ENCODE data around the gene EQTN. TPM values are rescaled to one million over a fixed set of nuclear protein-coding genes. Genes with fewer than 3 reads are reported as not detected.

The EQTN gene
- total and polyA plus RNA-seq, 4 experiments from 2014 or later = not detected

GRCh38 chr9:27329291-27329690, 32.3 kb upstream of the EQTN start:
- POLR2A ChIA-PET (ENCODE audit: partially characterized antibody) = no interaction called here
- H3K4me3 Mint-ChIP-seq = no peak overlapping the region
- H3K27me3 Mint-ChIP-seq = peaks cover 3 to 8% of the 10 kb centered on the region in 2 donors
- CTCF ChIA-PET (ENCODE audit: partially characterized antibody) = no interaction called here
- intact Hi-C loops (cut with micrococcal nuclease) = no loop called here
- no peaks in the 10 kb centered on the region for H3K36me3 Mint-ChIP-seq
- no peak overlapping the region for H3K27ac Mint-ChIP-seq
- Histone ChIP-seq H3K27ac (ENCODE audit: low read depth, low read length) (no peak overlapping the region), H3K36me3 (ENCODE audit: insufficient read depth, low read length) (no peaks in the 10 kb centered on the region), H3K27me3 (ENCODE audit: insufficient read depth, low read length) (no peaks in the 10 kb centered on the region), H3K4me1 (ENCODE audit: insufficient read depth, low read length) (no peaks in the 10 kb centered on the region), H3K4me3 (ENCODE audit: low read length in 2 of 2) (no peak overlapping the region), H3K9me3 (ENCODE audit: control insufficient read depth in 1 of 2, low read length in 2 of 2) (no peaks in the 10 kb centered on the region)
- no peak for DNase-seq
- no peaks in the 10 kb centered on the region for H3K9me3 Mint-ChIP-seq
- no peaks in the 10 kb centered on the region for H3K4me1 Mint-ChIP-seq

- no peak overlapping the region for H3K4me3 ChIP-seq (ENCODE audit: low read length in 2 of 2)
- peaks cover 0 to 2% (median 0%) of the 10 kb centered on the region in 8 donors for H3K9me3 Mint-ChIP-seq
- ChIA-PET CTCF (ENCODE audit: partially characterized antibody) (no interaction called here), POLR2A (ENCODE audit: partially characterized antibody) (no interaction called here)
- H3K9me3 ChIP-seq (ENCODE audit: control insufficient read depth in 1 of 2, low read length in 2 of 2) = no peaks in the 10 kb centered on the region
- H3K27me3 Mint-ChIP-seq = peaks cover 3 to 8% of the 10 kb centered on the region in 2 donors
- no peaks in the 10 kb centered on the region for H3K4me1 ChIP-seq (ENCODE audit: insufficient read depth, low read length)
- intact Hi-C loops (cut with micrococcal nuclease) = no loop called here
- no peak for DNase-seq
- no peak overlapping the region for H3K27ac ChIP-seq (ENCODE audit: low read depth, low read length)
- no peak overlapping the region for H3K4me3 Mint-ChIP-seq
- no peaks in the 10 kb centered on the region for H3K4me1 Mint-ChIP-seq
- H3K27me3 ChIP-seq (ENCODE audit: insufficient read depth, low read length) = no peaks in the 10 kb centered on the region
- H3K27ac Mint-ChIP-seq = no peak overlapping the region
- no peaks in the 10 kb centered on the region for H3K36me3 Mint-ChIP-seq
- no peaks in the 10 kb centered on the region for H3K36me3 ChIP-seq (ENCODE audit: insufficient read depth, low read length)
These were observed 31.5 kb upstream of the EQTN start for GRCh38 chr9:27328483-27328882.

- POLR2A ChIA-PET (ENCODE audit: partially characterized antibody) = no interaction called here
- Mint-ChIP-seq H3K9me3 (no peaks in the 10 kb centered on the region), H3K27me3 (peaks cover 0 to 2% of the 10 kb centered on the region in 2 donors), H3K4me1 (no peaks in the 10 kb centered on the region), H3K36me3 (no peaks in the 10 kb centered on the region), H3K4me3 (no peak overlapping the region), H3K27ac (no peak overlapping the region)
- Histone ChIP-seq H3K9me3 (ENCODE audit: control insufficient read depth in 1 of 2, low read length in 2 of 2) (no peaks in the 10 kb centered on the region), H3K4me3 (ENCODE audit: low read length in 2 of 2) (no peak overlapping the region), H3K27ac (ENCODE audit: low read depth, low read length) (no peak overlapping the region), H3K27me3 (ENCODE audit: insufficient read depth, low read length) (no peaks in the 10 kb centered on the region), H3K36me3 (ENCODE audit: insufficient read depth, low read length) (no peaks in the 10 kb centered on the region), H3K4me1 (ENCODE audit: insufficient read depth, low read length) (no peaks in the 10 kb centered on the region)
- intact Hi-C loops (cut with micrococcal nuclease) = no loop called here
- DNase-seq = no peak
- CTCF ChIA-PET (ENCODE audit: partially characterized antibody) = no interaction called here
These were observed 14.2 kb upstream of the EQTN start for GRCh38 chr9:27311184-27311583.

- Mint-ChIP-seq H3K27ac (no peak overlapping the region), H3K36me3 (no peaks in the 10 kb centered on the region), H3K9me3 (no peaks in the 10 kb centered on the region), H3K4me1 (no peaks in the 10 kb centered on the region), H3K4me3 (no peak overlapping the region), H3K27me3 (peaks cover 0 to 2% of the 10 kb centered on the region in 2 donors)
- no peak for DNase-seq
- ChIA-PET CTCF (ENCODE audit: partially characterized antibody) (interaction anchor here (2.6 kb wide), 1 partner anchor 22 kb away, joined by 9 read pairs; no protein-coding TSS in a partner anchor), POLR2A (ENCODE audit: partially characterized antibody) (no interaction called here)
- Histone ChIP-seq H3K27ac (ENCODE audit: low read depth, low read length) (no peak overlapping the region), H3K36me3 (ENCODE audit: insufficient read depth, low read length) (no peaks in the 10 kb centered on the region), H3K9me3 (ENCODE audit: control insufficient read depth in 1 of 2, low read length in 2 of 2) (no peaks in the 10 kb centered on the region), H3K27me3 (ENCODE audit: insufficient read depth, low read length) (no peaks in the 10 kb centered on the region), H3K4me1 (ENCODE audit: insufficient read depth, low read length) (no peaks in the 10 kb centered on the region), H3K4me3 (ENCODE audit: low read length in 2 of 2) (no peak overlapping the region)
- intact Hi-C loops (cut with micrococcal nuclease) = no loop called here
These were observed 13.6 kb upstream of the EQTN start for GRCh38 chr9:27310582-27310981.

GRCh38 chr9:27308691-27309390, 11.9 kb upstream of the EQTN start:
- CTCF ChIA-PET (ENCODE audit: partially characterized antibody) = interaction anchor here (2.6 kb wide), 1 partner anchor 24 kb away, joined by 9 read pairs; no protein-coding TSS in a partner anchor

GRCh38 chr9:27304521-27304920, 7.6 kb upstream of the EQTN start:
- Mint-ChIP-seq H3K4me3 (no peak overlapping the region), H3K36me3 (no peaks in the 10 kb centered on the region), H3K27ac (no peak overlapping the region), H3K4me1 (no peaks in the 10 kb centered on the region), H3K9me3 (no peaks in the 10 kb centered on the region), H3K27me3 (peaks cover 0 to 2% of the 10 kb centered on the region in 2 donors)
- no peaks in the 10 kb centered on the region for H3K4me1 ChIP-seq (ENCODE audit: insufficient read depth, low read length)
- no peaks in the 10 kb centered on the region for H3K9me3 ChIP-seq (ENCODE audit: control insufficient read depth in 1 of 2, low read length in 2 of 2)
- ChIA-PET CTCF (ENCODE audit: partially characterized antibody) (no interaction called here), POLR2A (ENCODE audit: partially characterized antibody) (no interaction called here)
- no peaks in the 10 kb centered on the region for H3K27me3 ChIP-seq (ENCODE audit: insufficient read depth, low read length)
- H3K36me3 ChIP-seq (ENCODE audit: insufficient read depth, low read length) = no peaks in the 10 kb centered on the region
- H3K27ac ChIP-seq (ENCODE audit: low read depth, low read length) = no peak overlapping the region
- intact Hi-C loops (cut with micrococcal nuclease) = no loop called here
- no peak for DNase-seq
- no peak overlapping the region for H3K4me3 ChIP-seq (ENCODE audit: low read length in 2 of 2)

More at GRCh38 chr9:27308691-27309390, 11.9 kb upstream of the EQTN start:
- H3K4me3 ChIP-seq (ENCODE audit: low read length in 2 of 2) = no peak overlapping the region
- no peak for DNase-seq
- intact Hi-C loops (cut with micrococcal nuclease) = no loop called here
- Mint-ChIP-seq H3K27ac (no peak overlapping the region), H3K9me3 (no peaks in the 10 kb centered on the region), H3K36me3 (no peaks in the 10 kb centered on the region), H3K4me1 (no peaks in the 10 kb centered on the region), H3K4me3 (no peak overlapping the region), H3K27me3 (peaks cover 0 to under 1% of the 10 kb centered on the region in 2 donors)
- no peaks in the 10 kb centered on the region for H3K4me1 ChIP-seq (ENCODE audit: insufficient read depth, low read length)
- H3K27ac ChIP-seq (ENCODE audit: low read depth, low read length) = no peak overlapping the region
- no peaks in the 10 kb centered on the region for H3K9me3 ChIP-seq (ENCODE audit: control insufficient read depth in 1 of 2, low read length in 2 of 2)
- no peaks in the 10 kb centered on the region for H3K36me3 ChIP-seq (ENCODE audit: insufficient read depth, low read length)
- POLR2A ChIA-PET (ENCODE audit: partially characterized antibody) = no interaction called here
- no peaks in the 10 kb centered on the region for H3K27me3 ChIP-seq (ENCODE audit: insufficient read depth, low read length)

- Mint-ChIP-seq H3K36me3 (no peaks in the 10 kb centered on the region), H3K27me3 (peaks cover 0 to 2% of the 10 kb centered on the region in 2 donors), H3K4me3 (no peak overlapping the region), H3K4me1 (no peaks in the 10 kb centered on the region), H3K27ac (no peak overlapping the region), H3K9me3 (no peaks in the 10 kb centered on the region)
- Histone ChIP-seq H3K27me3 (ENCODE audit: insufficient read depth, low read length) (no peaks in the 10 kb centered on the region), H3K9me3 (ENCODE audit: control insufficient read depth in 1 of 2, low read length in 2 of 2) (no peaks in the 10 kb centered on the region), H3K27ac (ENCODE audit: low read depth, low read length) (no peak overlapping the region), H3K4me3 (ENCODE audit: low read length in 2 of 2) (no peak overlapping the region), H3K4me1 (ENCODE audit: insufficient read depth, low read length) (no peaks in the 10 kb centered on the region), H3K36me3 (ENCODE audit: insufficient read depth, low read length) (no peaks in the 10 kb centered on the region)
- DNase-seq = no peak
- ChIA-PET POLR2A (ENCODE audit: partially characterized antibody) (no interaction called here), CTCF (ENCODE audit: partially characterized antibody) (no interaction called here)
- intact Hi-C loops (cut with micrococcal nuclease) = no loop called here
These were observed 6.3 kb upstream of the EQTN start for GRCh38 chr9:27303219-27303618.
